HG03442 (cell line): ENCODE data around the gene TFPT.

Experiments
- ATAC-seq: cut with Tn5 transposase; IDR thresholded peaks from one replicate; pipeline ENCODE4 v1.9.1; 2021; ENCODE audit warnings: mild to moderate bottlenecking, moderate library complexity; ENCODE audit not compliant: unreplicated experiment

Gene TFPT

GRCh38 chr19:54084410-54084809 is 31.0 kb downstream of the TFPT start:
- no peak for ATAC-seq

DNA sequence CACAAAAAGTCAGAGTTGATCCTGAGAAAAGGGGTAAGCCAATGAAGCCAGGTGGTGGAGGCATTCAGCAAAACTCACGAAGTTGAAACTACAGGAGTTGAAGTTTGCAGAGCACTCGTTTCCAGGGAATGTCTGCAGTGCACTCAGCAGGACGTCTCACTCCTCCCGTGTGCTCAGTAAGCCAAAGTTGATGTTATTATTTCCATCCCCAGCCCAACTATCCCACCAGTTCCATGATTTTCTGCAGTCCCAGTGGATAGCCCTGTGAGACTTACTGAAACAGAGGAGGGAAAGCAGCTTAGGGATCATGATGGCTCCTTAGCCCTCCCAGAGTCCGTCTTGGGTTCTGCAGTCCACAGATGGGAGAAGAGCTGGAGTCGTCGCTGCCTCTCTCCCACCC is 34.4 kb downstream of the TFPT start, which contains the start of gene TARM1:
Gene TARM1, minus strand, starts transcription at position 334 of the 400 bp plus-strand sequence. Its CDS starts 25 bp downstream, at position 309.
- no peak for ATAC-seq

DNA sequence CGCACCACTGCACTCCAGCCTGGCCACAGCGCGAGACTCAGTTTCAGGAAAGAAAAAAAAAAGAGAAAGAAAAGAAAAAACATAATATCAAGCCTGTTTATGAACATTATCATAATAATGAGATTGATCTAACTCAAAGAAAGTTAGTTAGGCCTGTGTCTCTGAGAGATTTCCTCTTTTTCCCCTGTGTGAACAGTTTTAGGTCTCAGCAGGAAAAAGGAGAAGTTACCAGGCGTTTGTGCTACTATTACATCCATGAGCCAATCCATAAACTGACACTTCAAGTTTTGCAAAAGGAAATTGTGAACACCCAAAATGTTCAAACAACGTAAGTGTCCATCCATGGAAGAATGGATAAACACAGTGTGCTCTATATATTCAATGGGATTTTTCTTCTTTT is 38.1 kb downstream of the TFPT start:
- ATAC-seq: no peak

DNA sequence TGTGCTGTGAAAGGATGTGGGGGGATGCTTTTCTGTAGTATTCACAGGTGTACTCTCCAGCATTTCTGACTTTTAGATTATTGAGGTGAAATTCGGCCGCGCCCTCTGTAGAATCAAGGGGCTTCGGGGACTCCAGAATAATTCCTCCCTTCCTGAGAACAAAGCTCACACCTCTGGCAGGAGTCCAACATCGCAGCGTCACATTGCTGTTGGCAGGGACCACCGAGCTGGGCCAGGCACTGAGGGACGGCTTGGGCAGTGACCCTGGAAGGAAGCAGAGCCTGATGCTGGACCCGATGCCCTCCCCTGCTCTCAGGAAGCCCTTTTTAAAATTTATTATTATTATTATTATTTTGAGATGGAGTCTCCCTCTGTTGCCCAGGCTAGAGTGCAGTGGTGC is 40.6 kb downstream of the TFPT start:
- no peak for ATAC-seq

- ATAC-seq: no peak
Measured at GRCh38 chr19:54073829-54074228, 41.6 kb downstream of the TFPT start.

GRCh38 chr19:54069470-54069869 is 46.0 kb downstream of the TFPT start:
- ATAC-seq: no peak

DNA sequence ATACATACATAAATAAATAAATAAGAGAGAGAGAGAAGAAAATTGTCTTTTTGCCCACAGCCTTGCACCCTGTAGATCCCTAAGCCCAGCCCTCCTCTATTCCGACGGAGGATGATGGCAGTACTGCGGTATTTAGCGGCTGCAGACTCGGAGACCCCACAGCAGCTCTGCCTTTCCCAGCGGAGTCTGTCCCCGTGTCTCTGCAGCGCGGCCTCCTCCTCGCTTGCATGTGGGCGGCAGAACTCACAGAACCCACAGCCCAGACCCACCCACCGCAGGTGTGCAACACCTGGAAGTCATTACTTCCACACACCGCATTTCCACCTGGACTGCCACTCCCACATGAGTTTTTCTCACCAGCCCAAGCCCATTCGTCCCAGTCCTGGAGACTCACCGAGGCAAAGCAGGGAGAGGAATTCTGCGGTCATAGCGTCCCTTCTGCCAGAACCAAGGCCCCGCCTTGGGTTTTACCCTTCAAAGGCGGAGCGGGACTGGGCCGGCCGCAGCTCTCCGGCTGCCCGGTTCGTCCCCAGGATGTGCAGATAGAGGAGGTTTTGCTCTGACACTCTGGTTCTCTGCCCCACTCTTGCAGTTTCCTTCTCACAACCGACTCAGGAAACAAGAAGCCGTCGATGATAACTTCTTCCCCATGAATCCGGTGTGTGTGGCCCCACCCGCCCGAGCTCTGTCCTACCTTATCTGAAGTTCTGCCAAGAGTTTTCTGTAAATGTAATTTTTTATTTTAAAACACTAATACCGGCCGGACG is 51.9 kb downstream of the TFPT start, which contains the start of gene VSTM1:
Gene VSTM1, minus strand, starts transcription at position 548 of the 767 bp plus-strand sequence. Its CDS starts 120 bp downstream, at position 428.
- no peak for ATAC-seq

DNA sequence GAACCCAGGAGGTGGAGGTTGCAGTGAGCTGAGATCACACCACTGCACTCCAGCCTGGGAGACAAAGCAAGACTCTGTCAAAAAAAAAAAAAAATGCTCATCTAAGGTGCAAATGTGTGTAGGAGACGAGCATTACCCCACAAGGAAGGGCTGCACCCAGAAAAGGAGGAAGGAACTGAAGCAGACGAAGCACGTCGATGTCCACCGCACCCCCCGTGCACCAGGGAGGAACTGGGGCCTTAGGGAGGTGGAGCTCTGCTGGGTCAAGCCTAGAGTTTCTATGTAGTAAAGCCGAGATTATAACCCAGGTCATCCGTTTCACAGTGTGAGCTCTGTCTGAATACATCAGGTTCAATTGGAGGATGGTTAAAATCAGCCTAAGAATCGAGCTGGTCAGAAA is 52.8 kb downstream of the TFPT start:
- ATAC-seq: no peak
